ENCODE measurements around the gene SCG5.
A peak's percentile ranks its signal among the peaks of the same experiment; 100 is the strongest.
"Not testable (repeated sequence)": the region's sequence is repeated elsewhere in the genome, so short reads cannot be mapped to it uniquely, and the experiment has no call there.

The SCG5 gene, protein sequence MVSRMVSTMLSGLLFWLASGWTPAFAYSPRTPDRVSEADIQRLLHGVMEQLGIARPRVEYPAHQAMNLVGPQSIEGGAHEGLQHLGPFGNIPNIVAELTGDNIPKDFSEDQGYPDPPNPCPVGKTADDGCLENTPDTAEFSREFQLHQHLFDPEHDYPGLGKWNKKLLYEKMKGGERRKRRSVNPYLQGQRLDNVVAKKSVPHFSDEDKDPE

DNA sequence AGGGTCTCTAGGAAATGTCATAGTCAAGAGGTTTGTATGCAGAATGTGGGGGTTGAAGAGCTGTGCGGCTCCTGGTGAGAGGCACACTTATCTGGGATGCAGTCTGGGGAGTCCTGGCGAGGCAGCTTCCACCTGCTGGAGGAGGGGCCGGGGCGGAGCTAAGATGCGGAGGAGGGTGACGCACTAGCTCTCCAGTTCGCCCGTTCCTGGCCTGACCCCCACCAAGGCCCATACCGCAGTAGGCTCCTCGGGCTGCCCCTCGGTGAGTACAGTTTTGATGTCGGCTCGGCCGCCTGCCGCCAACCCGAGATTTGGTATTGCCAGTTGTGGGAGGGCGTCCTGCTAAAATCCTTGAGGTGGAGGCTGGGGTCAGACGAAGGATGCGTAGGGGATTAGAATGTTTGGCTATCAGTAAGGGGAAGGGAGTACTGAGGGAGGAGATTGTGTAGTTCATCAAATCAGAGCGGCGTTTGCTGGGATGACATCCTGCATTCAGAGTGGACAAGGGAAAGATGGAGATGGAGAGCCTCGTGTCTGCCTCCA lies at the start of gene SCG5:
SCG5 (plus strand) TSS at position 194 of the 543 bp plus-strand sequence. CDS start 1,883 bp downstream, outside the sequence.
- H3K9me3 Mint-ChIP-seq: no peaks in the 10 kb centered on the region
- ATAC-seq: no peak

DNA sequence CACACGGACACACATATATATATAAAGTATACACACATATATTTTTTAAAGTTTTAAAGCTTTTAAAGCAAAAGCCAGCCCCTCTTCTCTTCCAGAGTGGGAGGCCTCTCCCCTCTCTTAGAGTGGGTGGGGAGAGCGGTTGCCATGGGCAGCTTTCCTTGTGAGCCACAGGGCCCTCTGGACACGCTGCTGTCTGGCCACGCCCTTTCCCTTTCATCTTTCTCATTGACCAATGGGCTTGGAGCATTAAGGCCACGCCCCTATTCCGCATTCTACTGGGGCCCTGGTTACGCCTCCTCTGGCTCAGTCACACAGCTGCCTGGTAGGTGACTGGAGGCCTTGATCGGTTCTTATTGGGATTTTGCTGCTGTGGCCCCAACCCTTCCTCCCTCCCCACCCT lies 48.4 kb upstream of the SCG5 start, which contains the start of gene GOLGA8N:
GOLGA8N (plus strand) TSS at position 306 of the 400 bp plus-strand sequence.
- not testable (repeated sequence) for H3K36me3 Mint-ChIP-seq, H3K4me1 Mint-ChIP-seq, H3K27ac Mint-ChIP-seq, H3K4me3 Mint-ChIP-seq, H3K9me3 Mint-ChIP-seq, ATAC-seq, H3K27me3 Mint-ChIP-seq

More for the DNA sequence above, at the start of gene SCG5:
- peaks cover 12% of the 10 kb centered on the region for H3K27me3 Mint-ChIP-seq
- H3K4me3 Mint-ChIP-seq: peak within 1 kb of the TSS; percentile 34
- H3K36me3 Mint-ChIP-seq: no peaks in the 10 kb centered on the region
- H3K27ac Mint-ChIP-seq: no peak within 1 kb of the TSS
- H3K4me1 Mint-ChIP-seq: peaks cover 10% of the 10 kb centered on the region

DNA sequence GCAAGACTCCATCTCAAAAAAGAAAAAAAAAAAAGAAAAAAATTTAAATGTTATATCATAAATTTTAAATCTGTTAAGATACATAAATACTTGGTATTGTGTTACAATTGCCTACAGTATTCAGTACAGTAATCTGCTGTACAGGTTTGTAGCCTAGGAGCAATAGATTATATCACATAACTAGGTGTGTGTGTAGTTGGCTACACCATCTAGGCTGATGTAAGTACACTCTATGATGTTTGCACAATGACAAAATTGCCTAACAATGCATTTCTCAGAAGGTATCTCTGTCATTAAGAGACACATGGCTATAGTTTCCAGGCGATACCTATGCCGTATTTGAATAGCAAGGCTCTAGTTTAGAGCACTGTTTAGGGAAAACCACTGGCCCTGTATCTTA lies 32.0 kb upstream of the SCG5 start:
- ATAC-seq, H3K4me1 Mint-ChIP-seq, H3K27me3 Mint-ChIP-seq, H3K36me3 Mint-ChIP-seq, H3K9me3 Mint-ChIP-seq, H3K4me3 Mint-ChIP-seq, H3K27ac Mint-ChIP-seq: not testable (repeated sequence)

DNA sequence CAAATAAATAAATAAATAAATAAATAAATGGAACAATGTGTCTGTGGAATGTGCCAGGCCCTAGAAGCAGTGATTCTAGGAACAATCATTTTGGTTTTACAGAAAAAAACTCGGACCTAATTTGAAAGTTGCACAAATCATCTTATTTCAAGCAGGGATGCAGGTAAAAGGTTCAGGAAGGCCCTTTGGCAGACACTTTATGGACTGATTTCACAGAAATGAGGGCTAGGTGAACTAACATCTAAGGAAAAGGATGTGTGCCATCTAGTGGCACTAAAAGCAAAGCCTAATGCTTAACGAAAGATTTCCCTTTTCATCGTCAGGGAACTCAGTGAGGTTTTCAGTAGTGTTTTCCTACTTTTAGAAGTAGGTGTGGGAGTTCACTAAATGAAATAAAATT lies 30.8 kb upstream of the SCG5 start:
- not testable (repeated sequence) for H3K4me3 Mint-ChIP-seq, H3K36me3 Mint-ChIP-seq, ATAC-seq, H3K27ac Mint-ChIP-seq, H3K27me3 Mint-ChIP-seq, H3K4me1 Mint-ChIP-seq, H3K9me3 Mint-ChIP-seq

DNA sequence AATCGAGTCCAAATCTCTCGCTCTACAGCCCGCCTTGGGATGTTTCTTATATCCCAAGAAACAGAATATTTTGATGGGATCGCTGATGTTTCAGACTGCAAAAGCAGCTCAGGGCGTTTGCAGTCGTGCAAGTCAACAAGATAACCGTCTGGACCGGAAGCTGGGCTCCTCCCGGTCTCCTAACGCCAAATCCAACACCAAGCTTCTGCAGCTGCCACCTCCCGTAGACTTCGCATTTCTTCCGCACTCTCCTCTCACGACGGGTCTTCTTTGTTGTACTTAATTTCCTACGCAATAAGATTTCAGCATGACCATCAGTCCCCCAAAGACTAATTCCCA lies 26.8 kb upstream of the SCG5 start:
- Mint-ChIP-seq H3K4me1 (peaks cover 14% of the 10 kb centered on the region), H3K4me3 (peak overlapping the region; percentile 98), H3K27ac (peak overlapping the region; percentile 85)
- not testable (repeated sequence) for H3K27me3 Mint-ChIP-seq, H3K9me3 Mint-ChIP-seq, H3K36me3 Mint-ChIP-seq
- peak; percentile 48 for ATAC-seq

DNA sequence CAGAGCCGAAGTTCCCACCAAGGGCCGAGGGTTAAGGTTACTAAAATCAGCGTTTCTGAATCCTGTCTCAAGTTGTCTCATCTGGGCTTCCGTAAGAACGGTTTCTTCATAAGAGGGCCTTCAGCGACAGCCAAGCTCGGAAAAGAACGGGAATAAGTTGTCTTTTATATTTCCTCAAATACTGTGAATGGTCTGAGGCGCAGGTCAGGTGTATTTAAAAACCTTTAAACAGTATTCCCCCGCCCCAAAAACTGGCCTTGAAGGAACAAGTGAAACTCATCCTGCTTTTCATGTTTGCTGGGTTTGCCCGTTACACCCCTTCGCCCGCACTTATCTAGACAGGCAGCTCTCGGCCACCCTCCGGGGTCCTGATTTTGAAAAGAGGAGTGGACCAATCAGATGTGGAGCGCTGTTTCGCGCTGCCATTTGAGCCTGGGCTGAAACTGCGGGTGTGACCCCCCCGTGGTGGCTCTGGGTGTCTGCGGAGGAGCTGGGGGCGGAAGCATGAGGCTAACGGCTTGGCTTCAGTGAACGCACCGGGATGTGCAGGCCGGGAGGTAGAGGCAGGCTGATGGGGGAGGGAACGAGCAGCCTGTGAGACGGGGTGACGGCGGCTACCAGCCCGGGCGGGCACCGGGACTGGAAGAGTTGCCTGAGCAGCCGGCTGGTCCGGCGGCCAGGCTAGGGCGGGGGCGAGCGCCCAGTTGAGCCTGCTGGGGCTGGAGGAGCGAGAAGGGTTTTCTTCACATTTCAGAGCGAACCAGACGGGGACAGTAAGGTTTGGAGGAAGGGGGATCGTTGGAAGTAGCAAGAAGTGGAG lies 26.2 kb upstream of the SCG5 start, which contains the start of gene ARHGAP11A:
ARHGAP11A (plus strand) TSS at position 454 of the 820 bp plus-strand sequence. CDS start 708 bp downstream, outside the sequence.
- H3K36me3 Mint-ChIP-seq, H3K27me3 Mint-ChIP-seq, H3K9me3 Mint-ChIP-seq: not testable (repeated sequence)
- Mint-ChIP-seq H3K4me3 (peak within 1 kb of the TSS; percentile 98), H3K4me1 (peaks cover 14% of the 10 kb centered on the region), H3K27ac (peak within 1 kb of the TSS; percentile 85)
- ATAC-seq: peak; percentile 93

DNA sequence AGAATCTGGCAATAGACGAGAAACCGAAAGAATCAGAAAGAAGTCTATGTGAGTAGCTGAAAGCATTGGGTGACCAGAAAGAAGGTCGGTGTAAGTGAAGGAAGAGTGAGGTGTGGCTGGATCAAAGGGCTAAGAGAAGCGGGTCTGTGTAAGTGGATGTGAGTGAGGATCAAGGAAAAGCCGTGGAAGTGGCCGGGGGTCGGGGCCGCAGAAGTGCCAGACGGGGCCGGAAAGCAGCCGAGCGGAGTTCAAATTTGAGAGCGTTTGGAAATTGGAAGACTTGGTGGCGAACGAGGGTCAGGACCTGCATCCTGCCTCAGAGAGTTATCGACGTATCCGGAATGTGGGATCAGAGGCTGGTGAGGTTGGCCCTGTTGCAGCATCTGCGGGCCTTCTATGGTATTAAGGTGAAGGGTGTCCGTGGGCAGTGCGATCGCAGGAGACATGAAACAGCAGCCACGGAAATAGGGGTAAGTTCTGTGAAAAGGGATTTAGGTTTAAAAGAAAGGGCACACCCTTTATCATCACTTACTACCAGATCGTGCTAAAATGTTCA lies 25.6 kb upstream of the SCG5 start:
- not testable (repeated sequence) for H3K27me3 Mint-ChIP-seq, H3K9me3 Mint-ChIP-seq, H3K36me3 Mint-ChIP-seq
- Mint-ChIP-seq H3K4me1 (peaks cover 14% of the 10 kb centered on the region), H3K4me3 (peak overlapping the region; percentile 98), H3K27ac (peak overlapping the region; percentile 85)
- peak; percentile 8 for ATAC-seq

DNA sequence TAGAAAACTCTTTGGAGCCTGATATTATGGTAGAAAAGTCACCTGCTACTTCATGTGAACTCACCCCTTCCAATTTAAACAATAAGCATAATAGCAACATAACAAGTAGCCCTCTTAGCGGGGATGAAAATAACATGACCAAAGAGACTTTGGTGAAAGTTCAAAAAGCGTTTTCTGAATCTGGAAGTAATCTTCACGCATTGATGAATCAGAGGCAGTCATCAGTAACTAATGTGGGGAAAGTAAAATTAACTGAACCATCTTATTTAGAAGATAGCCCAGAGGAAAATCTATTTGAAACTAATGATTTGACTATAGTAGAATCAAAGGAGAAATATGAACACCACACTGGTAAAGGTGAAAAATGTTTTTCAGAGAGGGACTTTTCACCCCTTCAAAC lies 5.1 kb upstream of the SCG5 start:
- Mint-ChIP-seq H3K27me3 (peaks cover 5% of the 10 kb centered on the region), H3K4me1 (peaks cover 15% of the 10 kb centered on the region), H3K4me3 (no peak overlapping the region), H3K9me3 (no peaks in the 10 kb centered on the region), H3K36me3 (peaks cover 11% of the 10 kb centered on the region), H3K27ac (no peak overlapping the region)
- ATAC-seq: no peak

DNA sequence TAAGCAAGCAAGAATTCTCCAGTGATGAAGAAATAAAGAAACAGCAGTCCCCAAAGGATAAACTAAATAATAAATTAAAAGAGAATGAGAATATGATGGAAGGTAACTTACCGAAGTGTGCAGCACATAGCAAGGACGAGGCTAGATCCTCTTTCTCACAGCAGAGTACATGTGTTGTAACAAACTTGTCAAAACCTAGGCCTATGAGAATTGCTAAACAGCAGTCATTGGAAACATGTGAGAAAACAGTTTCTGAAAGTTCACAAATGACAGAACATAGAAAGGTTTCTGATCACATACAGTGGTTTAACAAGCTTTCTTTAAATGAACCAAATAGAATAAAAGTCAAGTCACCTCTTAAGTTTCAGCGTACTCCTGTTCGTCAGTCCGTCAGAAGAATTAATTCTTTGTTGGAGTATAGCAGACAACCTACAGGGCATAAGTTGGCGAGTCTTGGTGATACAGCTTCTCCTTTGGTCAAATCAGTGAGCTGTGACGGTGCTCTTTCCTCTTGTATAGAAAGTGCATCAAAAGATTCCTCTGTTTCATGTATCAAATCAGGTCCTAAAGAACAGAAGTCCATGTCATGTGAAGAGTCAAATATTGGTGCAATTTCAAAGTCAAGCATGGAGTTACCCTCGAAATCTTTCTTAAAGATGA lies 4.5 kb upstream of the SCG5 start:
- Mint-ChIP-seq H3K36me3 (peaks cover 11% of the 10 kb centered on the region), H3K4me1 (peaks cover 15% of the 10 kb centered on the region), H3K27ac (no peak overlapping the region), H3K4me3 (no peak overlapping the region), H3K9me3 (no peaks in the 10 kb centered on the region), H3K27me3 (peaks cover 12% of the 10 kb centered on the region)
- ATAC-seq: peak; percentile 70

DNA sequence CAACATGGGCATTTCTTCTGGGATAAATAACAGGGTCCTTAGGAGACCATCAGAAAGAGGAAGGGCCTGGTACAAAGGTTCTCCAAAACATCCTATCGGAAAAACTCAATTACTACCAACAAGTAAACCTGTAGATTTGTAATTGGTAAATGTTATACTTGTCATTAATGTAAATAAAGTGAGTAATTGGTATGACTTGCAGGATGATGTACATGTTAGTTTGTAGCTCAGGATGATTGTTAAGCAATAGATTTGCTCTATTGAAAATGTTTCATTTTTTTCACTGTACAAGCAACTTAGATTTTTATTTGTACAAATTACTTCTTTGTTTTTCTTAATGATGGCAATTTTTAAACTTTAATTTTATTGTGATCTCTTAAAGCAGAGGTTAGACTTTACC lies 3.8 kb upstream of the SCG5 start:
- Mint-ChIP-seq H3K36me3 (peaks cover 11% of the 10 kb centered on the region), H3K27me3 (peaks cover 12% of the 10 kb centered on the region), H3K4me3 (no peak overlapping the region), H3K4me1 (peaks cover 15% of the 10 kb centered on the region), H3K27ac (no peak overlapping the region), H3K9me3 (no peaks in the 10 kb centered on the region)
- ATAC-seq: no peak

DNA sequence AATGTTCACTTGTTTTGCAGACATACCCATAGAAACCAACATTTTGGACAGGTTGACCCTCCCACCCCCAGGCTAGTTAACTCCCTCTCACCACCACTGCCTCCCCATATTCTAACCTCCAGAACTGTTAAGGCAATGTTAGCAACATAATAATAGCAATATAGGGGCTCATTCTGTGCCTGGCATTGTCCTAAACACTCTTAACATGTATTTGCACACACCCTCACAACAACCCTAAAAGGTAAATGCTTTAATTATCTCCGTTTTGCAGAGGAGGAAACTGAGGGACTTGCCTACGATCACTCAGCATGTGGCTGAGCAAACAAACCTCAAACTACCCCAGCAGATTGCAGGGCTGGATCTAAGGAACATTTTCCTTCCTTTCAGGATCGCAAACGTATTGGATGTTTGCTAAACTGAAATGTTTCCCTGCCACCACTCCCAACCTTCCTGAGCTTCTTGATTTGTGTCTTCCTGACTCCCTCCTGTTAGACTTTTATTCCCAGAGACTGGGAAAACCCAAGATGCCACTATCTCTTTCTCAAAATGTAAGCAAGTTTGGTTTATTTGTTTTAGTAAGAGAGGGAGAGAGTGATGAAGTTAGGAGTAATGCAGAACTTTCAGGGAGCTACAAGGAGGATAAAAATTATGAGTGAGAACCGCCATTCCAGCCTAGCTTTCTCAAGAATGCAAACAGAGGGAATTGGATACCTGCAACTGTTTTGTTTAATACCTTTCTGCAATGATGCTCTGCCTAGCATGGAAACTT lies 1.3 kb downstream of the SCG5 start:
- no peaks in the 10 kb centered on the region for H3K9me3 Mint-ChIP-seq
- no peak for ATAC-seq
- H3K27ac Mint-ChIP-seq: no peak overlapping the region
- no peaks in the 10 kb centered on the region for H3K4me1 Mint-ChIP-seq
- no peak overlapping the region for H3K4me3 Mint-ChIP-seq
- peaks cover 12% of the 10 kb centered on the region for H3K27me3 Mint-ChIP-seq
- no peaks in the 10 kb centered on the region for H3K36me3 Mint-ChIP-seq

DNA sequence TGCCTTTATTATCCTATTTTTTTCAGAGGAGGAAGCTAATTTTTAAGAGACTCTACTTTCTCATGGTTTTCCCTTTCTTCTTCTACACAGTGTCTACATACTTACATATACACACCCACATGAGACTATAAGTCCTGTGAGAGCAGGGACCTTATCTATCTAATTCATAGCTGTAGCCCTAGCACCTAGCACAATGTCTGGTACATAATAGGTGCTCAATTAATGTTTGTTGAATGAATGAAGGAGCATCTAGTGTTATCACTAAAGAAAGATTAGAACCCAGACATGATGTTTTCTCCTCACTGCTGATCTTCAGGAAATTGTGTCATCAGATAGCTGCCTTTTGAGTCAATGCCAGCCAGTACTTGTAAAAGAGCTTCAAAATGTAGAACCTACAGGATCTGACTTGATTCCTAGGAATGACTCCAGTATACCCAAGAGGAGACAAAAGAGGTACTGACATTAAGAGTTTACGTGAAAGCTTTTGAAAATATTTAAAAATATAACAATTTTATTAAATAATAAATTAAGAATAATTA lies 2.5 kb downstream of the SCG5 start:
- Mint-ChIP-seq H3K9me3 (no peaks in the 10 kb centered on the region), H3K27ac (no peak overlapping the region), H3K27me3 (peaks cover 12% of the 10 kb centered on the region), H3K36me3 (no peaks in the 10 kb centered on the region), H3K4me1 (no peaks in the 10 kb centered on the region), H3K4me3 (no peak overlapping the region)
- no peak for ATAC-seq

DNA sequence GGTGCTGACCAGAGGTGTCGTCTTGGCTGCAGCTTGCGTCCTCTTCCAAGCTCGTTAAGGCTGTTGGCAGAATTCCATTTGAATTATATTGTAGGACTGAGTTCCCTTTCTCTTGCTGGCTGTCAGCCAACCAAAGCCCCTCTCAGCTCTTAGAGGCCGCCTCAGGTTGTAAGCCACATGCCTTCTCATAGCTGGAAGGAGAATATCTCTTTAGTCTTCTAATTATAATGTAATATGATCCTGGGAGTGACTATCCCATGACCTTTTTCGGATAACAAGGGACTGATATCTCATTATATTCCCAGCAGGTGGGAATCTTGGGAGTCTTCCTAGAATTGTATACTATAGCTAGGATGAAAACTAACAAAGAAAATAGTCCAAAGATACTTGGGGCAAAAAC lies 4.8 kb downstream of the SCG5 start:
- H3K36me3 Mint-ChIP-seq: no peaks in the 10 kb centered on the region

DNA sequence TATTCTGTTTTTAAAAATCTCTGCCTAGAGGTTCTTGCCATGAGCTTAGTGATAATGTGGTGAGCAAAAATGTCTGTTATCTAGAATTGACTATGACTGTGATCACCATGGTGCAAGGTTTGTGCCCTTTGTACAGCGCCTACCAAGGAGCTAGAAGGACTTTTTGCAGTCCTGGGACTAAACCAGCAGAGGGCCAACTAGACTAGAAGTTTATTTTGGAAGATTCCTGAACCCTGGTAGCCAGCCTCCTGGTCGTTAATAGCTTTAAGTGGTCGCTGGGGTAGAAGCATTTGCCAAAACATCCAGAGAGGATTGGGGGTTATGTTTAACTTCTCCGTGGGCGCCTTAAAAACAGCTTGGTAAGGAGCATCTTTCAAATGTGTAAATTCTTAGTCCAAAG lies 7.8 kb downstream of the SCG5 start:
- no peak overlapping the region for H3K4me3 Mint-ChIP-seq
- no peaks in the 10 kb centered on the region for H3K27me3 Mint-ChIP-seq
- no peak for ATAC-seq
- H3K4me1 Mint-ChIP-seq: no peaks in the 10 kb centered on the region
- no peaks in the 10 kb centered on the region for H3K9me3 Mint-ChIP-seq
- no peaks in the 10 kb centered on the region for H3K36me3 Mint-ChIP-seq
- H3K27ac Mint-ChIP-seq: no peak overlapping the region

More for the DNA sequence above, 4.8 kb downstream of the SCG5 start:
- Mint-ChIP-seq H3K27ac (no peak overlapping the region), H3K9me3 (no peaks in the 10 kb centered on the region), H3K27me3 (peaks cover 8% of the 10 kb centered on the region), H3K4me3 (no peak overlapping the region), H3K4me1 (no peaks in the 10 kb centered on the region)
- ATAC-seq: no peak
